Type B pancreatic cell (in vitro differentiated cells): ENCODE data around the gene IFT27. TPM values are rescaled to one million over a fixed set of nuclear protein-coding genes. Genes with fewer than 3 reads are reported as not detected.
A peak's percentile ranks its signal among the peaks of the same experiment; 100 is the strongest.

Source experiments
- DNase-seq: peaks from one replicate; pipeline ENCODE4 v3.0.0; 2021; ENCODE audit warnings: mixed read lengths; ENCODE audit not compliant: unreplicated experiment; ENCODE audit errors: extremely low spot score
- H3K27ac Mint-ChIP-seq: 2 replicates; pipeline ENCODE4 v1.8.0; 2021; ENCODE audit warnings: mild to moderate bottlenecking, mixed read lengths
- H3K27me3 Mint-ChIP-seq: 2 replicates; pipeline ENCODE4 v1.8.0; 2021; ENCODE audit warnings: mixed read lengths
- H3K36me3 Mint-ChIP-seq: 2 replicates; pipeline ENCODE4 v1.8.0; 2021; ENCODE audit warnings: mixed read lengths
- H3K4me1 Mint-ChIP-seq: one replicate; pipeline ENCODE4 v1.8.0; 2021; ENCODE audit warnings: mixed read lengths; ENCODE audit not compliant: unreplicated experiment
- H3K4me3 Mint-ChIP-seq: 2 replicates; pipeline ENCODE4 v1.8.0; 2021; ENCODE audit warnings: mild to moderate bottlenecking, mixed read lengths
- H3K9me3 Mint-ChIP-seq: 2 replicates; pipeline ENCODE4 v1.8.0; 2021; ENCODE audit warnings: mixed read lengths
- total RNA-seq: library from RNA; stranded (reverse); gene quantifications from 2 replicates; pipeline ENCODE4 v1.2.1, GENCODE V29; 2021; ENCODE audit warnings: low replicate concordance
- TF ChIP-seq, protein P1 (sequence below): fragments of 200-600 bp; sonication (generic); conservative IDR thresholded peaks from 2 replicates; pipeline ENCODE4 v1.5.0; 2021; ENCODE audit warnings: antibody characterized with exemption, mild to moderate bottlenecking

The IFT27 gene
- total RNA-seq, 1 donor from 2014 or later: 46.6 TPM

DNA sequence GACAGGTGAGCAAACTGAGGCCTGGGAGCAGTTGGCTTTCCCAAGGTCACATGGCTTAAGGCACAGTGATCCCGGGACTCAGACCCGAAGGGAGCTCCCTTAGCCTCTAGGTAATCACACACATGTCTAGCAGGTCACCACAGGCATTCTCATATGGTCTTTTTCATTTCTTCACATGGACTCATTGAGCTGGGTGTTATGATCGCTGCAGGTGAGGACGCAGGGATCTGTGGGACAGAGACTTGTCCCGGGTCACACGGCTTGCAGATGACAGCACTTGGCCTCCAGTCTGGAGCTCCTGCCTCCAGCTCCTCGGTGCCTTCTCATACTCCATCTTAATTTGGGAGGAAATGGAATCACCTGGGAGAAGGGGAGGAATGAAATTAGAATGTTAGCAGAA, 48.8 kb downstream of the IFT27 start:
- Mint-ChIP-seq H3K9me3 (no peaks in the 10 kb centered on the region), H3K36me3 (no peaks in the 10 kb centered on the region), H3K27ac (no peak overlapping the region), H3K4me1 (no peaks in the 10 kb centered on the region), H3K27me3 (peaks cover 68% of the 10 kb centered on the region), H3K4me3 (no peak overlapping the region)
- peak; percentile 24 for DNase-seq
- TF ChIP-seq, protein P1, sequence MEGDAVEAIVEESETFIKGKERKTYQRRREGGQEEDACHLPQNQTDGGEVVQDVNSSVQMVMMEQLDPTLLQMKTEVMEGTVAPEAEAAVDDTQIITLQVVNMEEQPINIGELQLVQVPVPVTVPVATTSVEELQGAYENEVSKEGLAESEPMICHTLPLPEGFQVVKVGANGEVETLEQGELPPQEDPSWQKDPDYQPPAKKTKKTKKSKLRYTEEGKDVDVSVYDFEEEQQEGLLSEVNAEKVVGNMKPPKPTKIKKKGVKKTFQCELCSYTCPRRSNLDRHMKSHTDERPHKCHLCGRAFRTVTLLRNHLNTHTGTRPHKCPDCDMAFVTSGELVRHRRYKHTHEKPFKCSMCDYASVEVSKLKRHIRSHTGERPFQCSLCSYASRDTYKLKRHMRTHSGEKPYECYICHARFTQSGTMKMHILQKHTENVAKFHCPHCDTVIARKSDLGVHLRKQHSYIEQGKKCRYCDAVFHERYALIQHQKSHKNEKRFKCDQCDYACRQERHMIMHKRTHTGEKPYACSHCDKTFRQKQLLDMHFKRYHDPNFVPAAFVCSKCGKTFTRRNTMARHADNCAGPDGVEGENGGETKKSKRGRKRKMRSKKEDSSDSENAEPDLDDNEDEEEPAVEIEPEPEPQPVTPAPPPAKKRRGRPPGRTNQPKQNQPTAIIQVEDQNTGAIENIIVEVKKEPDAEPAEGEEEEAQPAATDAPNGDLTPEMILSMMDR: no peak

DNA sequence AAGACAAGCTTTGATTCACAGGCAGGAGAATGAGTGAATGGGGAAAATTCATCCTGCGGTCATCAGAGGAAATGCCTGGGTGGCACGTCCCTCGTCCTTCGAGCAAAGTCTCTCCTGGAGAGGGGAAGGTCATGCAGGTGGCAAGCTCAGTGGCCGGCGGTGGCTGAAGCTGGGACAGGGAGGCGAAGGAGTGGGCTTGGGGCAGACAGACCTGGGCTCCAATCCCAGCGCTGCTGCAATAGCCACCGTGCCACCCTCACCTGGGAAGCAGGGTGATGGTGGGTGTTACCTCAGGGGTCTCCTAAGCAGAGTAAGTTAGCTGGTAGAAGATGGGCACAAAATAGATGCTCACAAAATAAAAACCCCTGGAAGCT, 49.9 kb downstream of the IFT27 start:
- peaks cover 70% of the 10 kb centered on the region for H3K27me3 Mint-ChIP-seq
- TF ChIP-seq, protein P1: no peak
- H3K9me3 Mint-ChIP-seq: no peaks in the 10 kb centered on the region
- DNase-seq: peak; percentile 49
- H3K4me3 Mint-ChIP-seq: no peak overlapping the region
- no peaks in the 10 kb centered on the region for H3K4me1 Mint-ChIP-seq
- H3K36me3 Mint-ChIP-seq: no peaks in the 10 kb centered on the region
- H3K27ac Mint-ChIP-seq: no peak overlapping the region

- H3K27ac Mint-ChIP-seq: no peak overlapping the region
- no peak for DNase-seq
Observed at GRCh38 chr22:36725366-36726006, 50.4 kb downstream of the IFT27 start.

GRCh38 chr22:36724836-36725235, 51.1 kb downstream of the IFT27 start:
- no peak overlapping the region for H3K27ac Mint-ChIP-seq
- no peaks in the 10 kb centered on the region for H3K36me3 Mint-ChIP-seq
- no peaks in the 10 kb centered on the region for H3K4me1 Mint-ChIP-seq
- no peak overlapping the region for H3K4me3 Mint-ChIP-seq
- H3K9me3 Mint-ChIP-seq: no peaks in the 10 kb centered on the region
- no peak for DNase-seq
- TF ChIP-seq, protein P1: no peak
- H3K27me3 Mint-ChIP-seq: peaks cover 74% of the 10 kb centered on the region

More at GRCh38 chr22:36725366-36726006, 50.4 kb downstream of the IFT27 start:
- Mint-ChIP-seq H3K4me1 (no peaks in the 10 kb centered on the region), H3K36me3 (no peaks in the 10 kb centered on the region), H3K27me3 (peaks cover 74% of the 10 kb centered on the region), H3K9me3 (no peaks in the 10 kb centered on the region), H3K4me3 (no peak overlapping the region)
- TF ChIP-seq, protein P1: no peak

GRCh38 chr22:36722055-36722454, 53.9 kb downstream of the IFT27 start:
- Mint-ChIP-seq H3K9me3 (no peaks in the 10 kb centered on the region), H3K36me3 (no peaks in the 10 kb centered on the region), H3K4me1 (no peaks in the 10 kb centered on the region), H3K4me3 (no peak overlapping the region), H3K27ac (no peak overlapping the region), H3K27me3 (peaks cover 80% of the 10 kb centered on the region)
- no peak for DNase-seq
- TF ChIP-seq, protein P1: no peak
